Smooth muscle cell (in vitro differentiated cells): Measurements from ENCODE around the gene NAV1. TPM values are rescaled to one million over a fixed set of nuclear protein-coding genes. Genes with fewer than 3 reads are reported as not detected.

Experiments
- DNase-seq: peaks from one replicate; lab custom pipeline; 2025; ENCODE audit not compliant: unreplicated experiment; lab: John Stamatoyannopoulos, UW
- H2AFZ ChIP-seq: fragments of 200-600 bp; sonication (generic); 2 replicates; pipeline ENCODE4 v1.6.0; 2016; ENCODE audit warnings: antibody characterized with exemption, low read depth, mild to moderate bottlenecking
- H3F3A ChIP-seq: fragments of 200-600 bp; sonication (generic); 2 replicates; pipeline ENCODE4 v1.6.0; 2017; ENCODE audit warnings: antibody characterized with exemption, low read depth
- H3K27ac ChIP-seq: fragments of 200-600 bp; sonication (generic); 2 replicates; pipeline ENCODE4 v1.5.1; 2016; ENCODE audit warnings: low read depth, mild to moderate bottlenecking
- H3K27me3 ChIP-seq: fragments of 200-600 bp; sonication (generic); 2 replicates; pipeline ENCODE4 v1.6.1; 2016; ENCODE audit warnings: low read depth, mild to moderate bottlenecking
- H3K36me3 ChIP-seq: fragments of 200-600 bp; sonication (generic); 2 replicates; pipeline ENCODE4 v1.5.1; 2016; ENCODE audit warnings: low read depth
- H3K4me1 ChIP-seq: fragments of 200-600 bp; sonication (generic); 2 replicates; pipeline ENCODE4 v1.5.1; 2016; ENCODE audit warnings: low read depth
- H3K4me2 ChIP-seq: fragments of 200-600 bp; sonication (generic); 2 replicates; pipeline ENCODE4 v1.6.0; 2016; ENCODE audit warnings: mild to moderate bottlenecking
- H3K4me3 ChIP-seq: fragments of 200-600 bp; sonication (generic); 2 replicates; pipeline ENCODE4 v1.5.1; 2016; ENCODE audit warnings: mild to moderate bottlenecking
- H3K79me2 ChIP-seq: fragments of 200-600 bp; sonication (generic); 2 replicates; pipeline ENCODE4 v1.6.0; 2016; ENCODE audit warnings: low read depth, mild to moderate bottlenecking
- H3K9ac ChIP-seq: fragments of 200-600 bp; sonication (generic); 2 replicates; pipeline ENCODE4 v1.6.0; 2016; ENCODE audit warnings: low read depth
- H3K9me3 ChIP-seq: fragments of 200-600 bp; sonication (generic); replicated peaks from 2 replicates; pipeline ENCODE4 v1.5.1; 2016; ENCODE audit warnings: low read depth
- H4K20me1 ChIP-seq: fragments of 200-600 bp; sonication (generic); 2 replicates; pipeline ENCODE4 v1.6.0; 2016; ENCODE audit warnings: low read depth
- CTCF ChIP-seq: fragments of 200-600 bp; sonication (generic); IDR thresholded peaks from 2 replicates; pipeline ENCODE4 v1.5.1; 2017; ENCODE audit warnings: borderline replicate concordance, mild to moderate bottlenecking, antibody characterized with exemption; ENCODE audit not compliant: insufficient read depth, poor library complexity, severe bottlenecking
- WGBS: methylation state at CpG from one replicate; pipeline ENCODE4 v1.1.7; 2016; ENCODE audit warnings: low lambda C conversion rate; 5-methylcytosine and 5-hydroxymethylcytosine counted together
- polyA plus RNA-seq: library from polyadenylated mRNA; unstranded; fragments of >200 nt; fragmentation: Nextera tagmentation; extraction: Ambion mirVana; gene quantifications from 2 replicates; pipeline ENCODE4 v1.2.1, GENCODE V29; 2016
- total RNA-seq: library from RNA; depleted of rRNA; stranded (reverse); fragments of >200 nt; gene quantifications from 2 replicates; pipeline ENCODE4 v1.2.3, GENCODE V29; 2014

NAV1 gene
- total and polyA plus RNA-seq, 2 experiments from 2014 or later = 52.3 to 71.1 TPM

- H3K4me2 ChIP-seq = no peak overlapping the region
- TF ChIP-seq CTCF = no peak
- no peaks in the 10 kb centered on the region for H3K27me3 ChIP-seq
- H3K4me1 ChIP-seq = no peaks in the 10 kb centered on the region
- H3K79me2 ChIP-seq = peaks cover 100% of the 10 kb centered on the region
- H2AFZ ChIP-seq = no peak overlapping the region
- DNase-seq = no peak
- H3F3A ChIP-seq = no peaks in the 10 kb centered on the region
- no peak overlapping the region for H3K4me3 ChIP-seq
- H3K9me3 ChIP-seq = no peaks in the 10 kb centered on the region
- peak overlapping the region; percentile 4 for H3K27ac ChIP-seq
- WGBS = 87% methylated on average over 10 of the region's 10 CpGs
- H3K36me3 ChIP-seq = no peaks in the 10 kb centered on the region
- H3K9ac ChIP-seq = no peak overlapping the region
- peaks cover 58% of the 10 kb centered on the region for H4K20me1 ChIP-seq
These were observed 32.1 kb downstream of the NAV1 start for GRCh38 chr1:201570886-201571624.

GRCh38 chr1:201573030-201573429, 34.1 kb downstream of the NAV1 start:
- H3K4me2 ChIP-seq = no peak overlapping the region
- peaks cover 100% of the 10 kb centered on the region for H3K79me2 ChIP-seq
- no peaks in the 10 kb centered on the region for H3K9me3 ChIP-seq
- H2AFZ ChIP-seq = no peak overlapping the region
- peaks cover 51% of the 10 kb centered on the region for H4K20me1 ChIP-seq
- no peaks in the 10 kb centered on the region for H3F3A ChIP-seq
- WGBS = 86% methylated on average over 4 of the region's 4 CpGs
- H3K36me3 ChIP-seq = no peaks in the 10 kb centered on the region
- H3K27ac ChIP-seq = no peak overlapping the region
- no peak overlapping the region for H3K9ac ChIP-seq
- H3K4me3 ChIP-seq = no peak overlapping the region
- no peaks in the 10 kb centered on the region for H3K27me3 ChIP-seq
- peaks cover 4% of the 10 kb centered on the region for H3K4me1 ChIP-seq
- TF ChIP-seq CTCF = no peak
- no peak for DNase-seq

- WGBS = 84% methylated on average over 6 of the region's 6 CpGs
- no peak overlapping the region for H3K4me3 ChIP-seq
- H3K27ac ChIP-seq = no peak overlapping the region
- peaks cover 45% of the 10 kb centered on the region for H4K20me1 ChIP-seq
- peaks cover 100% of the 10 kb centered on the region for H3K79me2 ChIP-seq
- H3K9me3 ChIP-seq = no peaks in the 10 kb centered on the region
- TF ChIP-seq CTCF = no peak
- no peaks in the 10 kb centered on the region for H3F3A ChIP-seq
- H2AFZ ChIP-seq = no peak overlapping the region
- no peak for DNase-seq
- no peak overlapping the region for H3K9ac ChIP-seq
- no peak overlapping the region for H3K4me2 ChIP-seq
- no peaks in the 10 kb centered on the region for H3K36me3 ChIP-seq
- peaks cover 7% of the 10 kb centered on the region for H3K4me1 ChIP-seq
- no peaks in the 10 kb centered on the region for H3K27me3 ChIP-seq
These were observed 35.0 kb downstream of the NAV1 start for GRCh38 chr1:201573923-201574322.

- no peak overlapping the region for H3K27ac ChIP-seq
- no peaks in the 10 kb centered on the region for H3K9me3 ChIP-seq
- H3K36me3 ChIP-seq = no peaks in the 10 kb centered on the region
- DNase-seq = no peak
- 89% methylated on average over 3 of the region's 3 CpGs for WGBS
- H3K4me1 ChIP-seq = peaks cover 7% of the 10 kb centered on the region
- H4K20me1 ChIP-seq = peaks cover 25% of the 10 kb centered on the region
- no peak overlapping the region for H3K9ac ChIP-seq
- H3K27me3 ChIP-seq = no peaks in the 10 kb centered on the region
- H3K4me3 ChIP-seq = no peak overlapping the region
- H3F3A ChIP-seq = peaks cover 3% of the 10 kb centered on the region
- H2AFZ ChIP-seq = no peak overlapping the region
- H3K4me2 ChIP-seq = no peak overlapping the region
- no peak for TF ChIP-seq CTCF
- peaks cover 100% of the 10 kb centered on the region for H3K79me2 ChIP-seq
These were observed 37.0 kb downstream of the NAV1 start for GRCh38 chr1:201575912-201576311.
